HEK293 (cell line): ENCODE measurements around the gene TRIM46.

ENCODE experiments used
- BCL6B ChIP-seq: fragments of 450-650 bp; formaldehyde crosslinking; IDR thresholded peaks from 2 replicates; pipeline ENCODE4 v1.5.1; 2017; ENCODE audit warnings: missing biosample characterization, missing genetic modification characterization
- GLI2 ChIP-seq: fragments of 450-650 bp; formaldehyde crosslinking; IDR thresholded peaks from 2 replicates; pipeline ENCODE4; 2017; ENCODE audit warnings: missing biosample characterization, missing genetic modification characterization, low read depth, borderline replicate concordance
- HOXC10 ChIP-seq: sonication (generic); formaldehyde crosslinking; IDR thresholded peaks from 2 replicates; pipeline ENCODE4 v1.8.1; 2023; ENCODE audit warnings: mild to moderate bottlenecking, missing genetic modification reagents
- MYNN ChIP-seq: fragments of 450-650 bp; formaldehyde crosslinking; IDR thresholded peaks from 2 replicates; pipeline ENCODE4 v1.5.1; 2016; ENCODE audit warnings: missing biosample characterization, missing genetic modification characterization, borderline replicate concordance
- MZF1 ChIP-seq: fragments of 450-650 bp; formaldehyde crosslinking; IDR thresholded peaks from 2 replicates; pipeline ENCODE4 v1.5.1; 2017; ENCODE audit warnings: missing biosample characterization, missing genetic modification characterization, borderline replicate concordance
- ZBTB26 ChIP-seq: fragments of 450-650 bp; formaldehyde crosslinking; optimal IDR thresholded peaks from 2 replicates; pipeline ENCODE3; 2016; ENCODE audit warnings: missing biosample characterization, mild to moderate bottlenecking, missing genetic modification characterization
- ZEB2 ChIP-seq: fragments of 450-650 bp; formaldehyde crosslinking; IDR thresholded peaks from 2 replicates; pipeline ENCODE4 v1.5.1; 2016; ENCODE audit warnings: missing biosample characterization, missing genetic modification characterization
- ZFP3 ChIP-seq: fragments of 450-650 bp; formaldehyde crosslinking; IDR thresholded peaks from 2 replicates; pipeline ENCODE4 v1.5.1; 2016; ENCODE audit warnings: low read depth, missing biosample characterization, missing genetic modification characterization
- ZNF146 ChIP-seq: fragments of 450-650 bp; formaldehyde crosslinking; IDR thresholded peaks from 2 replicates; pipeline ENCODE4 v1.5.1; 2016; ENCODE audit warnings: missing biosample characterization, missing genetic modification characterization
- ZNF175 ChIP-seq: fragments of 450-650 bp; formaldehyde crosslinking; IDR thresholded peaks from 2 replicates; pipeline ENCODE4 v1.5.1; 2016; ENCODE audit warnings: missing biosample characterization, missing genetic modification characterization
- ZNF2 ChIP-seq: fragments of 450-650 bp; formaldehyde crosslinking; IDR thresholded peaks from 2 replicates; pipeline ENCODE4 v1.5.1; 2016; ENCODE audit warnings: missing biosample characterization, missing genetic modification characterization
- ZNF302 ChIP-seq: fragments of 450-650 bp; formaldehyde crosslinking; IDR thresholded peaks from 2 replicates; pipeline ENCODE4 v1.5.1; 2016; ENCODE audit warnings: missing biosample characterization, missing genetic modification characterization, low read depth
- ZNF311 ChIP-seq: fragments of 450-650 bp; formaldehyde crosslinking; IDR thresholded peaks from 2 replicates; pipeline ENCODE4 v1.5.1; 2017; ENCODE audit warnings: missing biosample characterization, missing genetic modification characterization, borderline replicate concordance
- ZNF341 ChIP-seq: fragments of 450-650 bp; formaldehyde crosslinking; IDR thresholded peaks from 2 replicates; pipeline ENCODE4; 2016; ENCODE audit warnings: low read depth, missing biosample characterization, missing genetic modification characterization
- ZNF48 ChIP-seq: fragments of 450-650 bp; formaldehyde crosslinking; IDR thresholded peaks from 2 replicates; pipeline ENCODE4 v1.5.1; 2016; ENCODE audit warnings: missing biosample characterization, missing genetic modification characterization
- ZNF514 ChIP-seq: fragments of 450-650 bp; formaldehyde crosslinking; IDR thresholded peaks from 2 replicates; pipeline ENCODE4 v1.5.1; 2016; ENCODE audit warnings: missing biosample characterization, missing genetic modification characterization
- ZNF548 ChIP-seq: fragments of 450-650 bp; formaldehyde crosslinking; IDR thresholded peaks from 2 replicates; pipeline ENCODE4 v1.5.1; 2016; ENCODE audit warnings: missing biosample characterization, missing genetic modification characterization
- ZNF571 ChIP-seq: fragments of 450-650 bp; formaldehyde crosslinking; IDR thresholded peaks from 2 replicates; pipeline ENCODE4 v1.5.0; 2017; ENCODE audit warnings: missing biosample characterization, missing genetic modification characterization
- ZNF580 ChIP-seq: fragments of 450-650 bp; formaldehyde crosslinking; IDR thresholded peaks from 2 replicates; pipeline ENCODE4 v1.5.1; 2016; ENCODE audit warnings: missing biosample characterization, missing genetic modification characterization
- ZNF585B ChIP-seq: fragments of 450-650 bp; formaldehyde crosslinking; IDR thresholded peaks from 2 replicates; pipeline ENCODE4 v1.5.1; 2016; ENCODE audit warnings: missing biosample characterization, missing genetic modification characterization
- ZNF621 ChIP-seq: fragments of 450-650 bp; formaldehyde crosslinking; IDR thresholded peaks from 2 replicates; pipeline ENCODE4 v1.5.1; 2017; ENCODE audit warnings: missing biosample characterization, missing genetic modification characterization
- ZNF629 ChIP-seq: fragments of 450-650 bp; formaldehyde crosslinking; IDR thresholded peaks from 2 replicates; pipeline ENCODE4 v1.5.1; 2017; ENCODE audit warnings: missing biosample characterization, missing genetic modification characterization
- ZNF660 ChIP-seq: fragments of 450-650 bp; IDR thresholded peaks from 2 replicates; pipeline ENCODE4 v1.5.1; 2018; ENCODE audit warnings: missing biosample characterization, mild to moderate bottlenecking, missing genetic modification characterization
- ZSCAN5A ChIP-seq: fragments of 450-650 bp; formaldehyde crosslinking; IDR thresholded peaks from 2 replicates; pipeline ENCODE4 v1.5.1; 2016; ENCODE audit warnings: missing biosample characterization, missing genetic modification characterization
- TF ChIP-seq, protein P1 (sequence below): fragments of 450-650 bp; formaldehyde crosslinking; IDR thresholded peaks from 2 replicates; pipeline ENCODE4 v1.5.1; 2016; ENCODE audit warnings: missing biosample characterization, missing genetic modification characterization
- TF ChIP-seq, protein P2 (sequence below): fragments of 450-650 bp; formaldehyde crosslinking; IDR thresholded peaks from 2 replicates; pipeline ENCODE4 v1.5.0; 2017; ENCODE audit warnings: missing biosample characterization, missing genetic modification characterization, borderline replicate concordance
- TF ChIP-seq, protein P3 (sequence below): fragments of 450-650 bp; formaldehyde crosslinking; IDR thresholded peaks from 2 replicates; pipeline ENCODE4 v1.5.1; 2016; ENCODE audit warnings: missing biosample characterization, missing genetic modification characterization
- TF ChIP-seq, protein P4 (sequence below): fragments of 450-650 bp; formaldehyde crosslinking; IDR thresholded peaks from 2 replicates; pipeline ENCODE4 v1.5.1; 2016; ENCODE audit warnings: missing biosample characterization, missing genetic modification characterization

Gene TRIM46

GRCh38 chr1:155208541-155209311 is 35.1 kb downstream of the TRIM46 start, which contains the start of gene MTX1 (continued):
- TF ChIP-seq BCL6B (tag by site-specific recombination) (no peak), ZSCAN5A (tag by site-specific recombination) (no peak), ZNF48 (tag by site-specific recombination) (no peak), GLI2 (tag by site-specific recombination) (no peak), MYNN (tag by site-specific recombination) (peak; percentile 56; the same call in 1 of the 2 replicates), ZNF311 (tag by site-specific recombination) (no peak), ZFP3 (tag by site-specific recombination) (no peak), ZNF580 (tag by site-specific recombination) (no peak), ZNF175 (tag by site-specific recombination) (no peak), ZBTB26 (tag by site-specific recombination) (peak; percentile 94), ZEB2 (peak; percentile 86), ZNF514 (tag by site-specific recombination) (no peak), ZNF660 (tag by site-specific recombination) (no peak; the same call in 1 of the 2 replicates), ZNF621 (tag by site-specific recombination) (no peak), ZNF548 (tag by site-specific recombination) (no peak), ZNF2 (tag by site-specific recombination) (no peak), ZNF341 (tag by site-specific recombination) (peak; percentile 83), ZNF146 (tag by site-specific recombination) (no peak; the same call in 1 of the 2 replicates), HOXC10 (CRISPR knock-in tag) (no peak), ZNF571 (tag by site-specific recombination) (no peak), ZNF302 (tag by site-specific recombination) (no peak), ZNF629 (tag by site-specific recombination) (peak; percentile 46; the same call in 1 of the 2 replicates), ZNF585B (tag by site-specific recombination) (no peak), MZF1 (no peak)
- TF ChIP-seq, protein P1, sequence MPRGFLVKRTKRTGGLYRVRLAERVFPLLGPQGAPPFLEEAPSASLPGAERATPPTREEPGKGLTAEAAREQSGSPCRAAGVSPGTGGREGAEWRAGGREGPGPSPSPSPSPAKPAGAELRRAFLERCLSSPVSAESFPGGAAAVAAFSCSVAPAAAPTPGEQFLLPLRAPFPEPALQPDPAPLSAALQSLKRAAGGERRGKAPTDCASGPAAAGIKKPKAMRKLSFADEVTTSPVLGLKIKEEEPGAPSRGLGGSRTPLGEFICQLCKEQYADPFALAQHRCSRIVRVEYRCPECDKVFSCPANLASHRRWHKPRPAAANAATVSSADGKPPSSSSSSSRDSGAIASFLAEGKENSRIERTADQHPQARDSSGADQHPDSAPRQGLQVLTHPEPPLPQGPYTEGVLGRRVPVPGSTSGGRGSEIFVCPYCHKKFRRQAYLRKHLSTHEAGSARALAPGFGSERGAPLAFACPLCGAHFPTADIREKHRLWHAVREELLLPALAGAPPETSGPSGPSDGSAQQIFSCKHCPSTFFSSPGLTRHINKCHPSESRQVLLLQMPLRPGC (tag by site-specific recombination) = no peak
- TF ChIP-seq, protein P2, sequence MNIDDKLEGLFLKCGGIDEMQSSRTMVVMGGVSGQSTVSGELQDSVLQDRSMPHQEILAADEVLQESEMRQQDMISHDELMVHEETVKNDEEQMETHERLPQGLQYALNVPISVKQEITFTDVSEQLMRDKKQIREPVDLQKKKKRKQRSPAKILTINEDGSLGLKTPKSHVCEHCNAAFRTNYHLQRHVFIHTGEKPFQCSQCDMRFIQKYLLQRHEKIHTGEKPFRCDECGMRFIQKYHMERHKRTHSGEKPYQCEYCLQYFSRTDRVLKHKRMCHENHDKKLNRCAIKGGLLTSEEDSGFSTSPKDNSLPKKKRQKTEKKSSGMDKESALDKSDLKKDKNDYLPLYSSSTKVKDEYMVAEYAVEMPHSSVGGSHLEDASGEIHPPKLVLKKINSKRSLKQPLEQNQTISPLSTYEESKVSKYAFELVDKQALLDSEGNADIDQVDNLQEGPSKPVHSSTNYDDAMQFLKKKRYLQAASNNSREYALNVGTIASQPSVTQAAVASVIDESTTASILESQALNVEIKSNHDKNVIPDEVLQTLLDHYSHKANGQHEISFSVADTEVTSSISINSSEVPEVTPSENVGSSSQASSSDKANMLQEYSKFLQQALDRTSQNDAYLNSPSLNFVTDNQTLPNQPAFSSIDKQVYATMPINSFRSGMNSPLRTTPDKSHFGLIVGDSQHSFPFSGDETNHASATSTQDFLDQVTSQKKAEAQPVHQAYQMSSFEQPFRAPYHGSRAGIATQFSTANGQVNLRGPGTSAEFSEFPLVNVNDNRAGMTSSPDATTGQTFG = no peak
- TF ChIP-seq, protein P3, sequence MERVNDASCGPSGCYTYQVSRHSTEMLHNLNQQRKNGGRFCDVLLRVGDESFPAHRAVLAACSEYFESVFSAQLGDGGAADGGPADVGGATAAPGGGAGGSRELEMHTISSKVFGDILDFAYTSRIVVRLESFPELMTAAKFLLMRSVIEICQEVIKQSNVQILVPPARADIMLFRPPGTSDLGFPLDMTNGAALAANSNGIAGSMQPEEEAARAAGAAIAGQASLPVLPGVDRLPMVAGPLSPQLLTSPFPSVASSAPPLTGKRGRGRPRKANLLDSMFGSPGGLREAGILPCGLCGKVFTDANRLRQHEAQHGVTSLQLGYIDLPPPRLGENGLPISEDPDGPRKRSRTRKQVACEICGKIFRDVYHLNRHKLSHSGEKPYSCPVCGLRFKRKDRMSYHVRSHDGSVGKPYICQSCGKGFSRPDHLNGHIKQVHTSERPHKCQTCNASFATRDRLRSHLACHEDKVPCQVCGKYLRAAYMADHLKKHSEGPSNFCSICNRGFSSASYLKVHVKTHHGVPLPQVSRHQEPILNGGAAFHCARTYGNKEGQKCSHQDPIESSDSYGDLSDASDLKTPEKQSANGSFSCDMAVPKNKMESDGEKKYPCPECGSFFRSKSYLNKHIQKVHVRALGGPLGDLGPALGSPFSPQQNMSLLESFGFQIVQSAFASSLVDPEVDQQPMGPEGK = peak; percentile 91
- TF ChIP-seq, protein P4, sequence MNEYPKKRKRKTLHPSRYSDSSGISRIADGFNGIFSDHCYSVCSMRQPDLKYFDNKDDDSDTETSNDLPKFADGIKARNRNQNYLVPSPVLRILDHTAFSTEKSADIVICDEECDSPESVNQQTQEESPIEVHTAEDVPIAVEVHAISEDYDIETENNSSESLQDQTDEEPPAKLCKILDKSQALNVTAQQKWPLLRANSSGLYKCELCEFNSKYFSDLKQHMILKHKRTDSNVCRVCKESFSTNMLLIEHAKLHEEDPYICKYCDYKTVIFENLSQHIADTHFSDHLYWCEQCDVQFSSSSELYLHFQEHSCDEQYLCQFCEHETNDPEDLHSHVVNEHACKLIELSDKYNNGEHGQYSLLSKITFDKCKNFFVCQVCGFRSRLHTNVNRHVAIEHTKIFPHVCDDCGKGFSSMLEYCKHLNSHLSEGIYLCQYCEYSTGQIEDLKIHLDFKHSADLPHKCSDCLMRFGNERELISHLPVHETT (tag by site-specific recombination) = no peak
